GM19397 (cell line): ENCODE data around the gene LIPF.
"Not testable (repeated sequence)": the region's sequence is repeated elsewhere in the genome, so short reads cannot be mapped to it uniquely, and the experiment has no call there.

Source experiments
- ATAC-seq: cut with Tn5 transposase; IDR thresholded peaks from one replicate; pipeline ENCODE4 v1.9.1; 2021; ENCODE audit warnings: mild to moderate bottlenecking, moderate library complexity; ENCODE audit not compliant: unreplicated experiment

The LIPF gene

DNA sequence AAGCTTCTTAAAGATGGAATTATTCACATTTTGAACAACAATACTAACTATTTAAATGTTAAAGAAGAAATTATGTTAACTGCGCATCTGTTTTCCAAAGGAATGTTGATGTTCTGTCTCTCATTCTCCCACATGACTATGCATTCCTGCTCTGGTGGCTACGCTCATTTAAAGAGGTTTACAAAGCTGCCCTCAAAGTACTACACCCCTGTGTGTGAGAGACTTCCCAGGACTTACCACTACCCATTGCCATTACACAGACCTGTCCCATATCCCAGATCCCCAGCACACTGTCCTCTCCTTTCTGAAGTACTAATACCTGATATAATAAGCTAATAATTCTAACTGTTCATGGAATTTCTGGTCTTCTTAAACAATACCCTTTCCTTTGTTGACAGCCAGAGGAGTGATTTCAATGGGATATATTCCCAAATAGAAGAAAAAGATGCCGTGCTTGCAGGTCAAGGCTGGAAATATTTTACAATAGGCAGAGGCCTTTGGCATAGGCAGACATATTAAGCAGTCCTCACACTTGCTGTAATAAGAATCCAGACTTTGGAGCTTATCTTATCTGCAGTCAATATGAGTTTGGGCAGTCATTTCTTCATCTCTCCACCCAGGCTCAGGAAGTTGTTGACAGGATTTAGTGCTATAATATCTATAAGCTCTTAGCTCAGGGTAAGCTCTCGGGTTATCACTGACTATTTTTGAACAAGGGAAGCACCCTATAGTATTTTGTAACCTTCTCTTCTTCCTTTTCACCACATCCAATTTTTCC, 12.2 kb downstream of the LIPF start:
- ATAC-seq: no peak

GRCh38 chr10:88680958-88681357, 16.7 kb downstream of the LIPF start:
- ATAC-seq: no peak

DNA sequence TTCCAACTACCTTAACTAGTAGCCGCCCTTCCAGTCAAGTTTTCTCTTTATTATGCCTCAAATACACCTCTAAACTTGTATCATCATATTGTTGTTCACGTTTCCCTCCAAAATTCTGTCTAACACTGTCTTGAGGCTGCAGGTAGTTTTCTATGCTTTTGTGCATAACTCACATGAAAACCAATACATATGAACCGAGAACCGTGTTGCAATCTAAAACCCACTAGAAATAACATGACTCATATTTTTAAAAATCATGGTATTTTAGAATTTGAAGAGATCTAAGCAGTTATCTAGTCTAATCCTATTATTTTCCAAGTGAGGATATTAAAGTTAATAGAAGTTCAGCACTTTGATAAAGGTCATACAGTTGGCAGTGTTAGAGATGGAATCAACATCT, 18.2 kb downstream of the LIPF start:
- ATAC-seq: no peak

- no peak for ATAC-seq
Measured at GRCh38 chr10:88687853-88688467, 23.7 kb downstream of the LIPF start.

DNA sequence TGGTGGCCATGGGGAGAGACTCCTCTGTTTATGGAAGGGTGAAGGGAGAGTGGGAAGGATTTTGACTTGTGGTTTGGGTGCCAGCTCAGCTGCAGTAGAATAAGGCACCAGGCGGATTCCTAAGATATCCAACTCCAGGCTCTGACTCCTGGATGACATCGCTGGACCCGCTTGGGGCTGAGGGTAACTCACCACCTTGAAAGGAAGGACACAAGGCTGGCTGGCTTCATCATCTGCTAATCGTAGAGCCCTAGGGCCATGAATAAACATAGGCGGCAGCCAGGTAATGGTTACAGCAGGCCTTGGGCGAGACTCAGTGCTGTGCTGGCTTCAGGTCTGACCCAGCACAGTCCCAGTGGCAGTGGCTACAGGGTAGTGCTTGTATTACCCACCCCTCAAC, 25.1 kb downstream of the LIPF start:
- ATAC-seq: no peak

DNA sequence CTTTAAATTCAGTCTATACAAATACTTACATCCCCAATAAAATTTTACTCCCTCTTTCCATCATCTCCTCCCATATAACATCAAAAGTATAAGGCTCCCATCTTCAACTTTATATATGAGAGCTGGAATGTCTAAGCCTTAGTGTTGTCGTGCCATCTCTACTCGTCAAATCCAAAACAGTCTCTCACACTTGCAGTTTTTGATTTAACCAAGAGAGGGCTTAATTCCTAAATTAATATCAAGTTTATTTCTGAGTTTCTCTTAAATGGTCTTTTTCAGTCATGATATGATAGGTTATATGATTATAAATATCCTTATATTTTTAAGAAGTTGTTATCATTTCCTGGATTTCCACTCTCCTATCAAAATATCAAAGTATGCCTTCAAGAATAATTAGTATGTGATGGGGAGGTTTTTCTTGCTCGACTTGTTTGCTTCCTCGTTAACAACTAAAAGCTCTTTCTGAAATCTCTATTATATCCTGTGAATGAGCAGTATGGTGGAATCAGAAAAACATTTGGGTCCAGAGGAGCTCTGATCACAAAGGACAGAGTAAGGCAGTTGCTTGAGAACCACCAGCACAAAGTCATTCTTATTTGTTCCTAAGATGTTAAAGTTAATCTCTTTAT, 29.3 kb downstream of the LIPF start:
- ATAC-seq: no peak

GRCh38 chr10:88702848-88703597, 38.8 kb downstream of the LIPF start:
- no peak for ATAC-seq

DNA sequence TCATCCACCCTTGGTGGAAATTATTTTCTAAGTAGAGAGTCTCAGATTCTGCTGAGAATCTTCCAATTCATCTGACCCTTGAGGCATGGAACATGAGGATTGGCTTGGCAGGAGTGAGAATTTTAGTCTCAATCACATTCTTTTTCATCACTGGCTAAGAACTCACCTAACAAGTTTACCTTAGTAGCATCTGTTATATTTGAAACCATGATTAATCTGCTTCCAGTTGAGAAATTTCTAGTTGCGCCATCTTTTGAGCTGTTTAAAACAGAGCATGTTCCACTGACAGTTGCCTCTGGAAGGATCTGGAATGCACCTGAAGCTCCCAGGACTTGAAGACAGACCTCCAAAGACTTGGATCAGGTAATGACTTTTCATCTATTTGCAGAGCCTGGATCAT, 41.7 kb downstream of the LIPF start, which contains the start of gene LIPK:
TSS of gene LIPK (plus strand) at position 292 of the 400 bp plus-strand sequence. CDS start 18,295 bp downstream, outside the sequence.
- ATAC-seq: no peak

- ATAC-seq: no peak
Measured at GRCh38 chr10:88707429-88708155, 43.4 kb downstream of the LIPF start.

GRCh38 chr10:88709361-88709760, 45.1 kb downstream of the LIPF start:
- ATAC-seq: not testable (repeated sequence)

GRCh38 chr10:88715517-88715916, 51.3 kb downstream of the LIPF start:
- no peak for ATAC-seq

DNA sequence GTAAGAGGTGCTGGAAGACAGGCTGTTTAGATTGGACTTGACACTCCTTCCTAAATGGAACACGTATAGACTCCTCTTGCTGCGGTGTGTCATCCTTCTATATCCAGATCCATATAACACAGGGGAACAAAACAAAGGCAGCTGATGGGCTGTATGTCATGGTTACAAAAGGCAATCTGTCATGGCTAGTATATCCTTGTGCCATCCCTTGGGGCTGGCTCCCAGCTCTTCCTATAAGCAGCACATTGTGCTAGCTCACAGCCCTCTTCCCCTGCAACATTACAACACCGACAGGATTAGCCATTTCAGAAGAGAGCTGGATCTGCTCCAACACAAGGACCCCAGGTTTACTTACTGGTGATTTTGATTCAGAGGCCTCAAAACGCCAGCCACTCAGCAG, 57.1 kb downstream of the LIPF start:
- no peak for ATAC-seq

- ATAC-seq: no peak
Measured at GRCh38 chr10:88725798-88726197, 61.6 kb downstream of the LIPF start.

GRCh38 chr10:88728107-88728763, 64.0 kb downstream of the LIPF start:
- no peak for ATAC-seq
